Trophoblast cell (in vitro differentiated cells and primary cell): ENCODE results near the gene SLC4A2.

Source experiments
- DNase-seq, 2 donors: peaks; one replicate each; pipeline ENCODE4 v3.0.0-alpha.2; 2016
- H2AFZ ChIP-seq: 2 replicates; pipeline ENCODE4 v1.6.1; 2013; ENCODE audit warnings: low read length, moderate library complexity, mild to moderate bottlenecking; ENCODE audit not compliant: insufficient read depth, poor library complexity
- H2AK5ac ChIP-seq: 2 replicates; pipeline ENCODE4 v1.6.1; 2013; ENCODE audit warnings: mild to moderate bottlenecking, low read length
- H2BK120ac ChIP-seq: 2 replicates; pipeline ENCODE4 v1.6.1; 2013; ENCODE audit warnings: low read length, mild to moderate bottlenecking, moderate library complexity; ENCODE audit not compliant: insufficient read depth, poor library complexity
- H2BK12ac ChIP-seq: 2 replicates; pipeline ENCODE4 v1.6.1; 2013; ENCODE audit warnings: mild to moderate bottlenecking, low read length, moderate library complexity
- H2BK5ac ChIP-seq: 2 replicates; pipeline ENCODE4 v1.6.1; 2013; ENCODE audit warnings: low read length, low read depth, moderate library complexity, mild to moderate bottlenecking; ENCODE audit not compliant: poor library complexity
- H3K14ac ChIP-seq: 2 replicates; pipeline ENCODE4 v1.6.1; 2013; ENCODE audit warnings: mild to moderate bottlenecking, low read length
- H3K18ac ChIP-seq: 2 replicates; pipeline ENCODE4 v1.6.1; 2013; ENCODE audit warnings: mild to moderate bottlenecking, low read length
- H3K23ac ChIP-seq: 2 replicates; pipeline ENCODE4 v1.6.1; 2013; ENCODE audit warnings: low read length
- H3K27ac ChIP-seq: 2 replicates; pipeline ENCODE4 v1.5.1; 2013; ENCODE audit warnings: low read depth, mild to moderate bottlenecking, inconsistent platforms, low read length, moderate library complexity
- H3K27me3 ChIP-seq: 2 replicates; pipeline ENCODE4 v1.6.1; 2013; ENCODE audit warnings: inconsistent platforms, mild to moderate bottlenecking, low read length, moderate library complexity; ENCODE audit not compliant: insufficient read depth
- H3K36me3 ChIP-seq, 2 experiments: 1 replicate in 1 of 2; 2 replicates in 1 of 2; pipeline ENCODE4 v1.6.1; 2013; ENCODE audit warnings: low read length in 2 of 2, mild to moderate bottlenecking in 2 of 2, moderate library complexity in 1 of 2; ENCODE audit not compliant: insufficient read depth in 2 of 2, control insufficient read depth in 1 of 2
- H3K4ac ChIP-seq: 2 replicates; pipeline ENCODE4 v1.6.1; 2013; ENCODE audit warnings: low read depth, mild to moderate bottlenecking, low read length, moderate library complexity
- H3K4me1 ChIP-seq, 2 experiments: 1 replicate in 1 of 2; 2 replicates in 1 of 2; pipeline ENCODE4 v1.6.1; 2013; ENCODE audit warnings: low read length in 2 of 2, mild to moderate bottlenecking in 2 of 2, moderate library complexity in 1 of 2; ENCODE audit not compliant: insufficient read depth in 2 of 2, control insufficient read depth in 1 of 2
- H3K4me2 ChIP-seq: 2 replicates; pipeline ENCODE4 v1.6.1; 2013; ENCODE audit warnings: inconsistent platforms, mild to moderate bottlenecking, low read length, moderate library complexity
- H3K4me3 ChIP-seq: 2 replicates; pipeline ENCODE4 v1.5.1; 2013; ENCODE audit warnings: mild to moderate bottlenecking, low read depth, low read length, inconsistent platforms
- H3K79me1 ChIP-seq: one replicate; pipeline ENCODE4 v1.6.1; 2013; ENCODE audit warnings: low read length
- H3K79me2 ChIP-seq: 2 replicates; pipeline ENCODE4 v1.6.1; 2013; ENCODE audit warnings: low read length, mild to moderate bottlenecking; ENCODE audit not compliant: control insufficient read depth, insufficient read depth, poor library complexity
- H3K9ac ChIP-seq: 2 replicates; pipeline ENCODE4 v1.6.1; 2013; ENCODE audit warnings: mild to moderate bottlenecking, low read length
- H3K9me3 ChIP-seq: 2 replicates; pipeline ENCODE4 v1.6.1; 2013; ENCODE audit warnings: low read depth, mild to moderate bottlenecking, control low read depth, inconsistent platforms, low read length; ENCODE audit not compliant: insufficient read depth
- H4K12ac ChIP-seq: 2 replicates; pipeline ENCODE4 v1.6.1; 2013; ENCODE audit warnings: low read depth, mild to moderate bottlenecking, low read length, moderate library complexity
- H4K8ac ChIP-seq: 2 replicates; pipeline ENCODE4 v1.6.1; 2013; ENCODE audit warnings: low read depth, mild to moderate bottlenecking, low read length, moderate library complexity
- H4K91ac ChIP-seq: one replicate; pipeline ENCODE4 v1.6.1; 2013; ENCODE audit warnings: low read depth, mild to moderate bottlenecking, low read length, moderate library complexity
- WGBS: extraction: QIAGEN DNeasy Blood & Tissue Kit; methylation state at CpG from one replicate; pipeline ENCODE4 v1.1.7; 2013; ENCODE audit warnings: missing lambda C conversion rate; ENCODE audit not compliant: insufficient read length, insufficient coverage; ENCODE audit errors: extremely low coverage; 5-methylcytosine and 5-hydroxymethylcytosine counted together

SLC4A2 gene

GRCh38 chr7:151013356-151013732 is 46.0 kb upstream of the SLC4A2 start:
- H4K91ac ChIP-seq: no peak overlapping the region
- H3K9ac ChIP-seq: no peak overlapping the region
- H2BK5ac ChIP-seq: no peak overlapping the region
- peaks cover 4% of the 10 kb centered on the region for H3K9me3 ChIP-seq
- no peaks in the 10 kb centered on the region for H3K79me2 ChIP-seq
- no peak overlapping the region for H3K18ac ChIP-seq
- WGBS: no CpG with 5 or more reads among the region's 26 CpGs
- H3K27ac ChIP-seq: no peak overlapping the region
- no peak for DNase-seq
- H4K12ac ChIP-seq: no peak overlapping the region
- H3K4me1 ChIP-seq: peaks cover 24 to 33% of the 10 kb centered on the region in 2 experiments
- H2BK12ac ChIP-seq: no peak overlapping the region
- peaks cover 10% of the 10 kb centered on the region for H3K79me1 ChIP-seq
- H3K14ac ChIP-seq: no peak overlapping the region
- peak overlapping the region; percentile 10 for H2AFZ ChIP-seq
- H2AK5ac ChIP-seq: no peak overlapping the region
- no peak overlapping the region for H3K23ac ChIP-seq
- peak overlapping the region; percentile 28 for H3K4me2 ChIP-seq
- no peak overlapping the region for H3K4ac ChIP-seq
- no peak overlapping the region for H4K8ac ChIP-seq
- H3K36me3 ChIP-seq: no peaks in the 10 kb centered on the region
- peak overlapping the region; percentile 37 for H3K4me3 ChIP-seq
- H2BK120ac ChIP-seq: no peak overlapping the region
- peaks cover 1% of the 10 kb centered on the region for H3K27me3 ChIP-seq

GRCh38 chr7:151013733-151014497 is 45.5 kb upstream of the SLC4A2 start:
- Histone ChIP-seq H3K9ac (no peak overlapping the region), H3K27ac (no peak overlapping the region), H3K4me3 (peak overlapping the region; percentile 59), H3K23ac (no peak overlapping the region), H3K14ac (no peak overlapping the region), H3K4me2 (peak overlapping the region; percentile 52), H4K12ac (peak overlapping the region; percentile 9), H2BK120ac (no peak overlapping the region), H3K79me2 (no peaks in the 10 kb centered on the region), H3K4ac (no peak overlapping the region), H3K4me1 (peaks cover 27 to 33% of the 10 kb centered on the region in 2 experiments), H3K79me1 (peaks cover 10% of the 10 kb centered on the region), H2BK5ac (no peak overlapping the region), H4K91ac (peak overlapping the region; percentile 10), H4K8ac (peak overlapping the region; percentile 39), H2AFZ (peak overlapping the region; percentile 0), H3K36me3 (no peaks in the 10 kb centered on the region), H3K27me3 (peaks cover 7% of the 10 kb centered on the region), H3K9me3 (peaks cover 4% of the 10 kb centered on the region), H2AK5ac (no peak overlapping the region), H3K18ac (peak overlapping the region; percentile 27), H2BK12ac (no peak overlapping the region)
- WGBS: no CpG with 5 or more reads among the region's 55 CpGs
- peak; percentile 87 to 94 for DNase-seq

- H3K14ac ChIP-seq: no peak overlapping the region
- peaks cover 4% of the 10 kb centered on the region for H3K9me3 ChIP-seq
- H4K91ac ChIP-seq: no peak overlapping the region
- H4K12ac ChIP-seq: no peak overlapping the region
- no peak overlapping the region for H3K9ac ChIP-seq
- no peak overlapping the region for H2AFZ ChIP-seq
- no peak overlapping the region for H3K27ac ChIP-seq
- H3K23ac ChIP-seq: no peak overlapping the region
- no peak overlapping the region for H3K4me3 ChIP-seq
- H2BK5ac ChIP-seq: no peak overlapping the region
- DNase-seq: no peak
- no peak overlapping the region for H3K4me2 ChIP-seq
- no peaks in the 10 kb centered on the region for H3K79me2 ChIP-seq
- H3K18ac ChIP-seq: no peak overlapping the region
- no peak overlapping the region for H2BK120ac ChIP-seq
- H4K8ac ChIP-seq: no peak overlapping the region
- H3K4me1 ChIP-seq: peaks cover 37 to 38% of the 10 kb centered on the region in 2 experiments
- H3K36me3 ChIP-seq: no peaks in the 10 kb centered on the region
- H3K27me3 ChIP-seq: peaks cover 15% of the 10 kb centered on the region
- no peak overlapping the region for H2BK12ac ChIP-seq
- H3K4ac ChIP-seq: no peak overlapping the region
- no peak overlapping the region for H2AK5ac ChIP-seq
- H3K79me1 ChIP-seq: peaks cover 10% of the 10 kb centered on the region
- WGBS: no CpG with 5 or more reads among the region's 8 CpGs
These were observed 44.4 kb upstream of the SLC4A2 start for GRCh38 chr7:151014950-151015349.

- Histone ChIP-seq H3K23ac (no peak overlapping the region), H4K8ac (no peak overlapping the region), H3K9ac (no peak overlapping the region), H2AFZ (no peak overlapping the region), H3K4me1 (peaks cover 33 to 35% of the 10 kb centered on the region in 2 experiments), H3K4me2 (no peak overlapping the region), H3K9me3 (peaks cover 4% of the 10 kb centered on the region), H4K12ac (no peak overlapping the region), H3K27ac (no peak overlapping the region), H3K27me3 (peaks cover 15% of the 10 kb centered on the region), H2BK5ac (no peak overlapping the region), H3K14ac (no peak overlapping the region), H3K18ac (no peak overlapping the region), H3K79me1 (peaks cover 8% of the 10 kb centered on the region), H3K4ac (no peak overlapping the region), H2BK12ac (no peak overlapping the region), H2BK120ac (no peak overlapping the region), H4K91ac (no peak overlapping the region), H2AK5ac (no peak overlapping the region), H3K36me3 (no peaks in the 10 kb centered on the region), H3K79me2 (no peaks in the 10 kb centered on the region), H3K4me3 (peak overlapping the region; percentile 5)
- DNase-seq: no peak
- WGBS: no CpG with 5 or more reads among the region's 5 CpGs
These were observed 43.4 kb upstream of the SLC4A2 start for GRCh38 chr7:151015967-151016366.
